T47D (cell line): ENCODE results near the gene SMYD3.

Source experiments
- DNase-seq, 2 experiments: peaks; one replicate each; pipeline versions ENCODE4 v3.0.0 to v3.0.0-alpha.2; 2011 to 2012; ENCODE audit warnings: low read depth in 1 of 2, low spot score in 1 of 2
- JUND ChIP-seq: IDR thresholded peaks from 2 replicates; pipeline ENCODE4 v1.6.1; 2012; ENCODE audit warnings: low read depth
- in situ Hi-C: cut with HindIII; loops from 2 replicates; pipeline ENCODE4 v1.10.0; 2016; ENCODE audit warnings: low sequenced_read_pairs, low pct_unique_long_range_greater_than_20kb

Gene SMYD3

DNA sequence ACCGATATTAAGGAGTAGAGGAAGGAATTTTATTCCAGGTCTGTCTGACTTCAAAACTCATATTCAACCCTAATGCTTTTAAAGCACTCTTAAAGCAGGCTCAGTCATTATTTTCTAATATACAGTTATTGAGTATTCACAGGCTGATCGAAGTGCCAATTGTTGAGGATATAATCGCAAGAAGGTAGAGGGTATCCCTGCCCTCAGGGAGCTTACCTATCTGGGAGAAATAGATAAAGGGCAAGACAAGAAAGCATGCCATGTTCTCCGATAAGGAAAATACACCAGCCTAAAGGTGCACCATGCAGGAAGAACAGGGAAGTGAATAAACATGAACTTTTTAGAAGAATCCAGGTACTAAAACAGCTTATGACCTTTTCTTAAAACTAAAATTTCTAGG, 361.2 kb downstream of the SMYD3 start:
- in situ Hi-C loops, result no loop called here
- DNase-seq, result no peak
- no peak for TF ChIP-seq JUND

DNA sequence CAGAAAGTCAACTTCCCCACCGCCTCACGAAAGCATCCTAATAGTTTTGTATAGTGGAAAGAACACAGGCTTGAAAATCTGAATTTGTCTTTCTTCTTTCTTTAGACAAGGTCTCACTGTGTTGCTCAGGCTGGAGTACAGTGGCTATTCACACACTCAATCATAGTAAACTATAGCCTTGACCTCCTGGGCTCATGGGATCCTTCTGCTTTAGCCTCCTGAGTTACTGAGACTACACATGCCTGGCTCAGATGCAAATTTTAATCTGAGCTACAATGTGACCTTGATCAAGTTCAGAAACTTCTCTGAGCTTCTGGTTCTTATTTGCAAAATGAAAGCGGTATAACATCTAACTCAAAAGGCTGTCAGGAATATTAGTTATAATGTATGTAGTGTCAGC, 362.1 kb downstream of the SMYD3 start:
- in situ Hi-C loops, result no loop called here
- TF ChIP-seq JUND, result no peak
- no peak for DNase-seq

DNA sequence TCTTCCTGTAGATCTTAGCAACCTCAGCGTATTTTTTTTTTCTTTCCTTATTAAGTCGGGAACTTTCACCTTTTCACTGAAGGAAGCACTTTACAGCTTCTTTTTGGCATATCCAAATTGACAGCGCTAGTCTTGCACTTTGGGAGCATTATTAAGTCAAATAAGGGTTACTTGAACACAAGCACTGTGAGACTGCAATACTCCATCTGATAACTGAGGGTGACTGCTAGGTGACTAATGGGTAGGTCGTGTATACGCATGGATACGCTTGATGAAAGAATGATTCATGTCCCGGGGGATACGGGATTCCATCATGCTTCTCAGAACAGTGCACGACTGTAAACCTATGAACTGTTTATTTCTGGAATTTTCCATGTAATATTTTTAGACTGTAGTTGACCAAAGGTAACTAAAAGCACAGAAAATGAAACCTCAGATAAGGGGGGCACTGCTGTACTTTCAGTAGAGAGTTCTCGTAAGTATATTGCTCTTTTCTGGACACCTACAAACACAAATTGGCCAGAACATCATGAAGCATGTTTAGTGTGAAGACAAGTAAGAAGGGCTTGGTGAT, 364.7 kb downstream of the SMYD3 start:
- DNase-seq, result no peak
- no peak for TF ChIP-seq JUND
- in situ Hi-C loops, result no loop called here

DNA sequence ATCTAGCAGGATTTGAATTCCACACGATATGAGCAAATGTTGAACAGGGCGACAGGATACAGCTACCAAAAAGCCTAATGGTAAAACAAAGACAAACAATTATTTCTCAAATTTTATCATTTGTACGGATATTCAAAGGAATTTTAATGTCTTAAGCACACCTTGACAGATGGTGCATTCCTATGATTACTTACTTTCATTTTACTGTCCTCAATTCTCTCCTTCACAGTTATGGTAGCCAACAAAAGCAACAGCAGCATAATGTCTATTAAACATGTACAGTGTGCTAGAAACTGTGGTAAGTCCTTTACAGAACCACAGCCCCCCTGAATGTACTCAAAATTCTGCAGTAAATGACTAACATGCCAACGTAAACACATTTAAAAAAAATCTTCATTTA, 365.8 kb downstream of the SMYD3 start:
- in situ Hi-C loops, result no loop called here
- TF ChIP-seq JUND, result no peak
- DNase-seq, result no peak

DNA sequence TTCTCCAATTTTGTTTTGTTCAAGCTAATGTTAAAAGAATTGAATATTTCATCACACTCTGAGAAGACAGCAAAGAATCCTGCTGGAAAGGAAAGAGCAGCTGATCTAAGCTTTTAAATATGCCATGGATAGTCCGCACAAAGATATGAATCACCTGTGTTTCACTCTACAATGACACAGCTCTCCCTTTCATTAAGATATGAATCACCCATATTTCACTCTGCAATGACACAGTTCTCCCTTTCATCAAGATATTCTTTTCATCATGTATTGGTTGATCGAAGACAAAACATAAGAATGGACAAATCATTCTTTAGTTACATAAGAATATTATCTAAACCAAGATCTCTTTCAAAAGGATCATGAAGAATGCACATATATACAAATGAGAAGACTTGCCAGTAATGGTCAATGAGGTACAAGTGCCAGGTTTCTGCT, 367.3 kb downstream of the SMYD3 start:
- TF ChIP-seq JUND, result no peak
- in situ Hi-C loops, result no loop called here
- DNase-seq, result peak in 1 of 2 experiments; percentile 35

DNA sequence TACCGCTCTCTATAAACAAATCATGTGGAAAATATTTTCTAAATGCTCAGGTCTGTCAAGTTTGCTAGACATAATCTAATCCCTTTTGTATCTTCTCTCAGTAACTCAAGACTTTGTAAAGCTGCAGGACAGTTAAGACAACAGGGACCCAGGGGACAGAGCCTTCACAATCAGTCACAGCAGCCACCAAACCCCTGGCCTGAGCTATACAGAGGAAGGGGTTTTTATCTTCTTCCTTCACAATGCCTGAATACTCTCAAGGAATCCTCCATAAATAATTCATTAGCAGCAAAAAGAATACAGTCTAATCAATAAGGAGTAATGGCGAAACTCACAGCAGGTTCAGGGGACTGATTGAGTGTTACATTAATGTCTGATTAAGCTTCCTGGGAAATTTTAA, 368.3 kb downstream of the SMYD3 start:
- in situ Hi-C loops, result no loop called here
- no peak for DNase-seq
- no peak for TF ChIP-seq JUND

DNA sequence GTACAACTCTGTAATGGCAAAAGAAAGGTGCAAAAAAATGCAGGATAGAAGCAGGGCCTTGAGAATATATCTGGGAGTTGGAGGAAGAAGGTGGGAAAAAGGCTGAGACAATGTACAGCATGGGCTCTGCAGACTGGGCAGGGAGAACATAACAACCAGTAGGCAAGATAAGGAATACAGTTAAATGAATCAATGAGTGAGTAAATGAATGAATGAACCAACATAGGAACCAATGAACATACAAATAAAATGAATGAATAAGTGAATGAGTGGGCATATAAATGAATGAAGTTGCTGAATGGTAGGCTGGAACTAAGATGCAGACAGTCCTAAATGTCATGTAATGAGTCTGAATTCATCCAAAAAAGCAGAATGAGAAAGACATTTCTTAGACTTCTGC, 370.6 kb downstream of the SMYD3 start:
- no peak for DNase-seq
- in situ Hi-C loops, result no loop called here
- no peak for TF ChIP-seq JUND

DNA sequence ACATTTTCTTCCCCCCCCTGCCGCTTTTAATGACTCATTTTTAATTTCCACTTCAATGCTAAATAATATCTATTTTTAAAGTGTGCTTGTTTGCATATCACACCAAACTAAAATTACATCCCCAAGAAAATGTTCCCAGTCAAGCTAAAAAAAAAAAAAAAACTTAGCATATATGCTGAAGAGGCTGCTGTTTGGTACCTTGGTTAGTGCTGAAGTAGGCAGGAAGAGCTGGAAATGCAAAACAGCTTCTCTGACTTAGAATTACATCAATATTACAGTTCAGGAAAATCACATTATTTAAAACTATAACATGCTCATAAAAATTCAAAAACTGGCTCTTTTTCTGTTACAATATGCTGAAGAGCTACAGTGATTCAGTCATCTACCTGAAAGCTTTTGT, 372.3 kb downstream of the SMYD3 start:
- no peak for TF ChIP-seq JUND
- in situ Hi-C loops, result no loop called here
- DNase-seq, result no peak

DNA sequence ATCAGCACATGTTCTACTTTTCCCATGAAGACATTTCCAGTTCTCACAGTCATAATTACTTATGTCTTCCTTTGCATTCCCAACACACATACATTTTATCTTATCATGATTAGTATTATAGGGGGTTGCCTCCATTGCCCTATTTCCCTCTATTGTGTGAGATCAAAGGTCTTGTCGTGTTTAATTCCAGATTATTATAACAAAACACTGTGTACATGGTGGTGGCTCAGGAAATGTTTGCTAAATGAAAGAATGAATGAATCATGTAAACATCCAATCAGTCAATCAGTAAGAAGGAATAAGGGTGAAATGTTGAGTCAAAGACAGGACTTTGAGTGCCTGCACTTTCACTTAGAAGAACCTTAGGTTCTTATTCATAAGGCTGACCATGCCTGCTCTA, 376.0 kb downstream of the SMYD3 start:
- no peak for DNase-seq
- in situ Hi-C loops, result no loop called here
- TF ChIP-seq JUND, result no peak

DNA sequence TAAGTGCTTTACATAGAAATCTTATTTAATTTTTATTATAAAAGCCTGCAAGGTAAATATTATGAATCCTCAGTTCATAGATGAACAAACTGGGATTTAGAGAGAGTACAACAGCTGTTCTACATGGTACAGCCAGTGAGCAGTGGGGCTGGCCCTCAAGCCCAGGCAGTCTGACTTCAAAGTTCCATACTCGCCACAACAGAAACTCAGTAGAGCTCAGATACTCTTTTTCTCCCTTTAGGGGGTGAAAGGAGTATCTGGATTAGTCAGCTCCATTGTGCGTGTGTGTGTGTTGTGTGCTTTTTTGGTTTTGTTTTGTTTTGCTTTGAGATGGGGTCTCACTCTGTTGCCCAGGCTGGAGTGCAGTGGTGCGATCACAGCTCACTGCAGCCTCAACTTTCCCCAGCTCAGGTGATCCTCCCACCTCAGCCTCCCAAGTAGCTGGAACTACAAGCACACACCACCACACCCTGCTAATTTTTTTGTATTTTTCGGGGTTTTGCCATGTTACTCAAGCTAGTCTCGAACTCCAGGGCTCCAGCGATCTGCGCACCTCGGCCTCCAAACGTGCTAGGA, 378.5 kb downstream of the SMYD3 start:
- no peak for DNase-seq
- in situ Hi-C loops, result no loop called here
- no peak for TF ChIP-seq JUND

DNA sequence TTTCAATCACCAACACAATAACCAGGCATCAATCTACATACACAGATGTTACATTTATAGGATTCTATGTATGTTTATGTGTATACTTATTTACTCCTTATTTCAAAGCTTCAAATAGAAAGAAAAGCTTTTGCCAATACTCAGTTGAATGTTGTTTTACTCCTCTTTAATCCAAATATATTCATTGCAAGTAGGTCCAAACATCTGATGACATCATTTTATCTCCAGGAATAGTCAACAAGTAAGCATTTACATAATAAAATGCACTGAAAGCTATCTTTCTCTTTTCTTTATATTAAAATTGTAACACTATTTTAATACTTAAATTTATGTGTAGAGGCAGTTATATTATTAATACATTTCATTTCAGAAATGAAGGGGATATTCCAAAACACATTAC, 380.5 kb downstream of the SMYD3 start:
- no peak for TF ChIP-seq JUND
- in situ Hi-C loops, result no loop called here
- DNase-seq, result no peak

DNA sequence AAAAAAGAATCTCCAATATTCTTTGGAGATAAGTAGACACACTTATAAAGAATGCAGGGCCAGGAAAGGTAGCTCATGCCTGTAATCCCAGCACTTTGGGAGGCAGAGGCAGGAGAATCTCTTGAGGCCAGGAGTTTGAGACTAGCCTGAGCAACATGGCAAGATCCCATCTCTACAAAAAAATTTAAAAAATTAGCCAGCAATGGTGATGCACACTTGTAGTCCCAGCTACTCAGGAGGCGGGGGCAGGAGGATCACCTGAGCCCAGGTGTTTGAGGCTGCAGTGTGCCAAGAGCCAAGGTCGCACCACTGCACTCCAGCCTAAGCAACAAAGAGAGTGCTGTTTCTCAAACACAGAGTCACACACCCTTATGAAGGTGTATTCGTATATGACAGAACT, 385.0 kb downstream of the SMYD3 start:
- no peak for DNase-seq
- in situ Hi-C loops, result no loop called here
- TF ChIP-seq JUND, result no peak

DNA sequence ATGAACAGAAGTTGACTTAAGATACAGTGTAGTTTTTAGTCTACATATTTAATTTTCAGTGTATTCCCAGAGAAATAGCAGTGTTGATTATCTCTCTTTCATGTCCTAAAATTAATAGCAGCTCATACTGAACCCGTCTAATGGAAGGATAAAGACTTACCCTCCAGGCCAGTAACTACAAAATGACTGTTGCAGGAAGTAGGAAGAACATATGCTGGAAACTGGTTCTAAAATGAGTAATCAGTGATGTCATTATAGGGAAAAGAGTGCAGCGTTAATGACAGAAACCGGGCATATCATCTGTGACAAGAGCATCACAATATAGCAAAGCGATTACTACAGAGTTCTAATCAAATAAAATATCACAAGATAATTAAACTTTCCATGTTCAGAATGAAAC, 385.5 kb downstream of the SMYD3 start:
- DNase-seq, result no peak
- in situ Hi-C loops, result no loop called here
- TF ChIP-seq JUND, result no peak
